H1 (cell line): ENCODE measurements around the gene KCNC3. TPM values are rescaled to one million over a fixed set of nuclear protein-coding genes. Genes with fewer than 3 reads are reported as not detected.

ENCODE experiments used
- CTCF ChIA-PET: fragments of 300-600 bp; sonication (Branson Sonifier 250); formaldehyde crosslinking; loops from one replicate; lab custom pipeline; 2021; ENCODE audit not compliant: partially characterized antibody; lab: Charles Lee
- POLR2A ChIA-PET: fragments of 300-600 bp; sonication (Branson Sonifier 250); formaldehyde crosslinking; loops from one replicate; lab custom pipeline; 2021; ENCODE audit warnings: inconsistent platforms; ENCODE audit not compliant: partially characterized antibody; lab: Charles Lee
- DNase-seq, 2 experiments: peaks; one replicate each; pipeline versions ENCODE4 v3.0.0 to v3.0.0-alpha.2; 2010 to 2022; ENCODE audit warnings: low spot score in 2 of 2, low read depth in 1 of 2, mixed read lengths in 1 of 2
- FAIRE-seq: peaks from 2 replicates; lab custom pipeline; 2011; peaks lifted over from hg19 to GRCh38; lab: Jason Lieb, UNC
- H2AFZ ChIP-seq: 2 replicates; pipeline ENCODE4 v1.8.1; 2012; ENCODE audit warnings: low read length, inconsistent platforms
- H2AK5ac ChIP-seq: 2 replicates; pipeline ENCODE4 v1.6.1; 2013; ENCODE audit warnings: low read depth, low read length
- H2BK120ac ChIP-seq: replicated peaks from 2 replicates; pipeline ENCODE3; 2013; ENCODE audit warnings: low read depth, low read length, inconsistent platforms
- H2BK12ac ChIP-seq: 2 replicates; pipeline ENCODE4 v1.6.1; 2013; ENCODE audit warnings: low read depth, low read length
- H2BK15ac ChIP-seq: 2 replicates; pipeline ENCODE4 v1.6.1; 2013; ENCODE audit warnings: low read length
- H2BK20ac ChIP-seq: 2 replicates; pipeline ENCODE4 v1.6.1; 2013; ENCODE audit warnings: low read length
- H2BK5ac ChIP-seq: 2 replicates; pipeline ENCODE4 v1.6.1; 2013; ENCODE audit warnings: low read depth, low read length
- H3K14ac ChIP-seq: 2 replicates; pipeline ENCODE4 v1.6.1; 2013; ENCODE audit warnings: inconsistent platforms; ENCODE audit not compliant: insufficient read length
- H3K18ac ChIP-seq: 2 replicates; pipeline ENCODE4 v1.6.1; 2013; ENCODE audit warnings: low read length; ENCODE audit errors: extremely low read depth
- H3K23ac ChIP-seq: 2 replicates; pipeline ENCODE4 v1.6.1; 2013; ENCODE audit warnings: inconsistent platforms; ENCODE audit not compliant: insufficient read length
- H3K23me2 ChIP-seq: 2 replicates; pipeline ENCODE4 v1.6.1; 2013; ENCODE audit warnings: low read depth, low read length
- H3K27ac ChIP-seq: 2 replicates; pipeline ENCODE4 v1.6.1; 2011; ENCODE audit warnings: low read depth, low read length, inconsistent platforms
- H3K27me3 ChIP-seq, 4 experiments: replicated peaks in 1 of 4; 1 replicate in 1 of 4; 2 replicates in 3 of 4; pipeline versions ENCODE4 v1.6.1 to v1.8.1; 2011 to 2013; ENCODE audit warnings: low read length in 3 of 4, mild to moderate bottlenecking in 3 of 4, inconsistent platforms in 2 of 4, mixed read lengths in 2 of 4, moderate library complexity in 1 of 4; ENCODE audit not compliant: control insufficient read depth in 3 of 4, insufficient read depth in 3 of 4; ENCODE audit errors: extremely low read depth in 1 of 4
- H3K36me3 ChIP-seq, 4 experiments: 2 replicates each; pipeline versions ENCODE4 v1.6.1 to v1.8.1; 2011 to 2013; ENCODE audit warnings: mild to moderate bottlenecking in 4 of 4, low read length in 3 of 4, moderate library complexity in 2 of 4, control low read depth in 1 of 4, inconsistent platforms in 1 of 4; ENCODE audit not compliant: insufficient read depth in 4 of 4, control insufficient read depth in 2 of 4
- H3K4ac ChIP-seq: replicated peaks from 2 replicates; pipeline ENCODE3; 2013; ENCODE audit warnings: low read length, low read depth, mixed read lengths, inconsistent platforms; ENCODE audit not compliant: insufficient read length
- H3K4me1 ChIP-seq, 4 experiments: replicated peaks in 1 of 4; 1 replicate in 1 of 4; 2 replicates in 3 of 4; pipeline versions ENCODE4 v1.6.1 to v1.8.1; 2011 to 2013; ENCODE audit warnings: low read length in 3 of 4, inconsistent platforms in 2 of 4, mixed read lengths in 1 of 4; ENCODE audit not compliant: insufficient read depth in 4 of 4, control insufficient read depth in 3 of 4
- H3K4me2 ChIP-seq, 2 experiments: 2 replicates each; pipeline versions ENCODE4 v1.6.1 to v1.8.1; 2011 to 2013; ENCODE audit warnings: low read depth in 2 of 2, low read length in 2 of 2, control low read depth in 1 of 2, inconsistent platforms in 1 of 2, mild to moderate bottlenecking in 1 of 2; ENCODE audit not compliant: insufficient read depth in 1 of 2
- H3K4me3 ChIP-seq, 4 experiments: fragments of 200-600, 300-600 bp in 1 of 4; sonication (generic), shearing (Covaris generic), sonication (Bioruptor Twin) in 1 of 4; 2 replicates each; pipeline versions ENCODE4 v1.5.1 to v1.8.1; 2011 to 2016; ENCODE audit warnings: low read length in 4 of 4, low read depth in 3 of 4, control low read depth in 2 of 4, inconsistent platforms in 2 of 4, mild to moderate bottlenecking in 2 of 4, mixed read lengths in 1 of 4, moderate library complexity in 1 of 4; ENCODE audit not compliant: insufficient read depth in 2 of 4; ENCODE audit errors: extremely low read depth in 1 of 4
- H3K56ac ChIP-seq: replicated peaks from 2 replicates; pipeline ENCODE3; 2013; ENCODE audit warnings: low read depth, mild to moderate bottlenecking, mixed read lengths, low read length, inconsistent platforms; ENCODE audit not compliant: insufficient read length
- H3K79me1 ChIP-seq: 2 replicates; pipeline ENCODE4 v1.6.1; 2013; ENCODE audit warnings: low read depth, low read length, control low read depth
- H3K79me2 ChIP-seq, 2 experiments: 2 replicates each; pipeline versions ENCODE4 v1.6.1 to v1.8.1; 2012 to 2013; ENCODE audit warnings: low read length in 2 of 2, mild to moderate bottlenecking in 2 of 2, inconsistent platforms in 1 of 2; ENCODE audit not compliant: insufficient read depth in 2 of 2, control insufficient read depth in 1 of 2
- H3K9ac ChIP-seq, 4 experiments: replicated peaks in 1 of 4; 1 replicate in 1 of 4; 2 replicates in 3 of 4; pipeline versions ENCODE4 v1.6.1 to v1.8.1; 2011 to 2013; ENCODE audit warnings: low read depth in 3 of 4, low read length in 3 of 4, control low read depth in 2 of 4, mild to moderate bottlenecking in 2 of 4, moderate library complexity in 2 of 4, inconsistent platforms in 1 of 4; ENCODE audit errors: extremely low read depth in 1 of 4
- H3K9me3 ChIP-seq, 2 experiments: 2 replicates each; pipeline versions ENCODE4 v1.6.1 to v1.8.1; 2012 to 2013; ENCODE audit warnings: mild to moderate bottlenecking in 2 of 2, moderate library complexity in 2 of 2, control low read depth in 1 of 2, inconsistent platforms in 1 of 2, low read depth in 1 of 2, low read length in 1 of 2, mixed read lengths in 1 of 2; ENCODE audit not compliant: insufficient read depth in 2 of 2
- H4K20me1 ChIP-seq, 2 experiments: replicated peaks in 1 of 2; 2 replicates each; pipeline versions ENCODE3 to v1.8.1; 2011 to 2013; ENCODE audit warnings: inconsistent platforms in 2 of 2, low read length in 2 of 2, mild to moderate bottlenecking in 1 of 2; ENCODE audit not compliant: insufficient read depth in 2 of 2, control insufficient read depth in 1 of 2
- H4K5ac ChIP-seq: 2 replicates; pipeline ENCODE4 v1.6.1; 2013; ENCODE audit warnings: low read length, low read depth, mixed read lengths, inconsistent platforms; ENCODE audit not compliant: insufficient read length
- H4K8ac ChIP-seq: 2 replicates; pipeline ENCODE4 v1.8.0; 2013; ENCODE audit warnings: mild to moderate bottlenecking, moderate library complexity, low read length, inconsistent platforms; ENCODE audit not compliant: insufficient read depth; ENCODE audit errors: extremely low read depth
- H4K91ac ChIP-seq: replicated peaks from 2 replicates; pipeline ENCODE3; 2013; ENCODE audit warnings: low read length, mixed read lengths, inconsistent platforms; ENCODE audit not compliant: insufficient read length
- POU5F1 ChIP-seq: IDR thresholded peaks from 2 replicates; pipeline ENCODE4 v1.6.1; 2011; ENCODE audit warnings: low read depth, mild to moderate bottlenecking, low read length, moderate library complexity
- SUZ12 ChIP-seq: fragments of 200-600 bp; sonication (generic); IDR thresholded peaks from 2 replicates; pipeline ENCODE4 v1.6.1; 2012; ENCODE audit warnings: mild to moderate bottlenecking, inconsistent platforms, low read length, moderate library complexity, mixed read lengths
- WGBS, 2 experiments: shearing (Covaris generic) in 1 of 2; methylation state at CpG; one replicate each; pipeline versions ENCODE4 v1.1.6 to v1.1.7; 2013 to 2015; ENCODE audit warnings: low lambda C conversion rate in 2 of 2, mixed read lengths in 2 of 2, inconsistent platforms in 1 of 2, low coverage in 1 of 2, missing lambda C conversion rate in 1 of 2; ENCODE audit not compliant: insufficient replicate concordance in 2 of 2, insufficient coverage in 1 of 2, insufficient read length in 1 of 2; ENCODE audit errors: extremely low coverage in 1 of 2, missing lambda C conversion rate in 1 of 2; 5-methylcytosine and 5-hydroxymethylcytosine counted together
- polyA plus RNA-seq, 7 experiments: library from polyadenylated mRNA; depleted of rRNA in 3 of 7; stranded (reverse) in 5 of 7; unstranded in 2 of 7; fragments of >200 nt in 5 of 7; fragments of 200-250 nt in 2 of 7; gene quantifications; 1 replicate in 5 of 7; 2 replicates in 1 of 7; 4 replicates in 1 of 7; pipeline versions ENCODE4 v1.2.1 to v1.2.3, GENCODE V29; 2011 to 2013; ENCODE audit warnings: missing spikeins in 2 of 7, mixed read lengths in 2 of 7
- total RNA-seq: library from RNA; stranded (reverse); fragmentation: NEBNext Ultra II Directional; extraction: Animal tissue kit (Norgen Biotek cat#: 25700); gene quantifications from 2 replicates; pipeline ENCODE4 v1.2.1, GENCODE V29; 2021

KCNC3 gene
- total and polyA plus RNA-seq, 2 of the 8 experiments (the other 6 are each of a cell fraction or from before 2014, with no cell fraction given): 3.9 to 7.2 TPM

GRCh38 chr19:50331994-50332243, 2.7 kb upstream of the KCNC3 start:
- no peak for FAIRE-seq
- no peak for DNase-seq
- Histone ChIP-seq H2AK5ac (no peak overlapping the region), H3K9me3 (no peaks in the 10 kb centered on the region), H4K20me1 (peaks cover 6 to 7% of the 10 kb centered on the region in 2 experiments), H2BK120ac (no peak overlapping the region), H3K27ac (peak overlapping the region; percentile 95; the same call in 1 of the 2 replicates), H3K14ac (no peak overlapping the region), H3K4me3 (peak overlapping the region; percentile 74 to 96 (median 86); a peak in 7 of 8 replicates), H2BK12ac (peak overlapping the region; percentile 78), H3K4me1 (peaks cover 2 to 29% (median 14%) of the 10 kb centered on the region in 4 experiments), H3K27me3 (peaks cover 5 to 14% (median 11%) of the 10 kb centered on the region in 4 experiments; a peak in 6 of 7 replicates), H3K18ac (peak overlapping the region; percentile 15; the same call in 1 of the 2 replicates), H4K5ac (no peak overlapping the region), H3K79me1 (no peaks in the 10 kb centered on the region; the same call in 1 of the 2 replicates), H3K4me2 (peak overlapping the region; percentile 75 to 98), H3K4ac (peak overlapping the region; percentile 58), H3K56ac (no peak overlapping the region), H3K23me2 (peaks cover 34% of the 10 kb centered on the region), H2AFZ (no peak overlapping the region), H3K36me3 (no peaks in the 10 kb centered on the region), H3K23ac (no peak overlapping the region), H4K8ac (no peak overlapping the region), H3K79me2 (peaks cover 3 to 10% of the 10 kb centered on the region in 2 experiments; a peak in 2 of 4 replicates), H4K91ac (no peak overlapping the region), H2BK20ac (peak overlapping the region; percentile 55; the same call in 1 of the 2 replicates), H3K9ac (peak overlapping the region in 3 of 4 experiments; percentile 56 to 92 (median 87); a peak in 5 of 7 replicates), H2BK15ac (no peak overlapping the region), H2BK5ac (peak overlapping the region; percentile 97; the same call in 1 of the 2 replicates)
- ChIA-PET POLR2A (interaction anchor here (0.6 to 4.3 kb wide), 8 partner anchors 16 to 153 kb away, joined by 3 to 29 read pairs (median 4); no protein-coding TSS in a partner anchor), CTCF (interaction anchor here (0.6 to 1.3 kb wide), 3 partner anchors 12 to 338 kb away, joined by 3 read pairs; no protein-coding TSS in a partner anchor)
- TF ChIP-seq POU5F1 (no peak), SUZ12 (0 out of 2 replicates have a peak, but pooled peaks have one; percentile 0)
- 17% methylated on average over 1 of the region's 2 CpGs; no CpG with 5 or more reads in 1 of the 2 experiments for WGBS, 2 experiments
